Muscle of arm (tissue), 12 donors: ENCODE measurements around the gene WIPF3. TPM values are rescaled to one million over a fixed set of nuclear protein-coding genes. Genes with fewer than 3 reads are reported as not detected.

Experiments used
- DNase-seq: peaks from one replicate; pipeline ENCODE4 v3.0.0-alpha.2; 2013
- polyA plus RNA-seq, 12 donors: library from polyadenylated mRNA; unstranded; fragments of 120-200 nt; gene quantifications; one replicate each; pipeline ENCODE4 v1.2.1, GENCODE V29; 2013; ENCODE audit not compliant: insufficient read length in 12 of 12

Gene WIPF3
- polyA plus RNA-seq, 12 donors = 11.9 to 22.9 (median 18.2) TPM; not detected in 1

- DNase-seq = no peak
These were observed 100.1 kb downstream of the WIPF3 start for GRCh38 chr7:29906200-29907022.

- no peak for DNase-seq
These were observed 107.9 kb downstream of the WIPF3 start for GRCh38 chr7:29914180-29914579.

- peak; percentile 8 for DNase-seq
These were observed 109.3 kb downstream of the WIPF3 start for GRCh38 chr7:29915481-29916215.

GRCh38 chr7:29917641-29918040, 111.3 kb downstream of the WIPF3 start:
- no peak for DNase-seq

DNA sequence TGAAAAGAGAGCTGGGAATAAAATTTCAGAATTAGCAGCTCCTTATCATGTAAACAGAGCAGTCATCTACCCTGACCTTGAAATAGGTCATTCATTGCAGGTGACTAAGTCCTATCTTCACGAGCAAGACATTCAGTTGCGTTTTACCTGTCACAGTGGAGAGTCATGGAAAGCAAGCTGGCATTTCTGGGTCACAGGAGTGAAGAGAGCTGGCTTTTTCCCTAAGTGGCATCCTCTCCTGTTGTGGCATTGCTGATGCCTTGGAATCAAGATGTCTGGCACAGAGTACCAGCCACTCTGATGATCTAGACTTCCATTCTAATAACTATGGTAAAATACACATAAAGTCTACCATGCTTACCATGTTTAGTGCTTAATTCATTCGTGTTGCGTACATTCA, 112.5 kb downstream of the WIPF3 start:
- no peak for DNase-seq

- DNase-seq = no peak
These were observed 113.5 kb downstream of the WIPF3 start for GRCh38 chr7:29919790-29920189.

DNA sequence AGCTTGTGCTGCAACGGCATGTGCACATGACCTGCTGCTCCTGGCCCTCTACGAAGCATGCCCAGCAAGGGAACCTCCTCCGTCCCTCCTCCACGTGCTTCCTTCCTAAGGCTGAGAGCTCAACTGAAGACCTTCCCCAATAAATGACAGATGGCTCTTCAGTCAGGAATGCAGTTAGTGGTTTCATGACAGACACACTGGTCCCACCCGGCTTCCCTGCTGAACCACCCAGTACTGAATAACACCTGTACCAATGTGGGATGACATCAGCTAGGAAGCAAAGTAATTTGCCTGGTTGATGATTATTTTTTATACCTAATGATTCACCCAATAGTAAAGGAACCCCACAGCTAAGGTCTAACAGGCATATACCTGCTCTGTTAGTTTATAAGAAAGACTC, 114.2 kb downstream of the WIPF3 start:
- DNase-seq = no peak

- peak; percentile 55 for DNase-seq
These were observed 115.2 kb downstream of the WIPF3 start for GRCh38 chr7:29921404-29922010.

DNA sequence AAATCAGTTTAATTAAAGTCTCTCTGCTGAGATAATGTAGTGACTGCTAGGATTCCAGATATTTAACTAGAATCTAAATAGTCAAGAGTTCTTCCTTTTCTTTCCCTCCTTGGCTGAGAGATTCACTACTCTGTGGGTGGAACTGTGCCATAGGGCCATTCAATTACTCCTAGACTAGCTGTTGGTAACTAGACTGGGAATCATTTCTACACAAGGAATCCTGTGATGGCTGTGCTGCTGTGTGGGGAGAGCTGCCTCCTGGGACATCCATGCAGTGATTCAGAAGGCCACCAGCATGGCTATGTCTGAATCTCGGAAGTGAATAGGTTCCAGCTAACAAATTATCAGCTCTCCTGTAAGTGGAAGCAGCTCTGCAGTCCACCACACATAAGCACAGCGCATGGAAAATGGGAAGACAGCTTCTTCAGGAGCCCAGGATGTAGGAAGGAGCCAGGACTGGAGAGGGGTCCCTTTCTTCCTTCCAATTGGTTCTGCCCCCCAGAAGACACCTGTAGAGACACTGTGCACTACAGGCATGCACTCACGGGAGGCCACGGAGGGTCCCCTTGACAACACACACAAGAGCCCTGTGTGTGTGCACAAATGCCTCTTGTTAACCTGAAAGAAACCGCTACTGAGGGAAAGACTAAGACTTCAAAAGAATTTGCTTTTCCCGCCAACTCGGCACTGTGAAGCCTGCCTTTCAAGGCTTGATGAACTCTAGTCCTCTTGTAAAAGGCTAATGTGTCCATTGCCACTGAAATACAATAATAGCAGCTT, 116.8 kb downstream of the WIPF3 start:
- no peak for DNase-seq

DNA sequence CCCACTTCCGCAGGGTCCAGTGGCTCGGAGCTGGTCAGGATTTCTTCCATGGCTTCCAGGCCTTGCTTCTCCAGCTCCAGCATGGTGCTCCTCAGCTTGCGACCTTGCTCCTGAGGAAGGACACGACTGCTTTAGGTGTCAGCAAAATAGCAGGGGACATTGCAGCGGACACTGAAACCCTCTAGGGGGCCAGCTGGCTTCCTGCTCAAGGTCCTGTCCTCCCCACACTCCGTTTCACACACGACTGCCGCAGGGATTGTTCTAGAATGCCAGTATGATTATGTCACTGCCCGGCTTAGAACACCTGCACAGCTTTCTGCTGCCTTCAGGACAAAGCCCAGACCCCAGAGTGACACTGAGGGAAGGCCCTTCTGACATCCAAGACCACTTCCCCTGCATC, 117.7 kb downstream of the WIPF3 start:
- DNase-seq = no peak

- no peak for DNase-seq
These were observed 118.4 kb downstream of the WIPF3 start for GRCh38 chr7:29924684-29925083.

DNA sequence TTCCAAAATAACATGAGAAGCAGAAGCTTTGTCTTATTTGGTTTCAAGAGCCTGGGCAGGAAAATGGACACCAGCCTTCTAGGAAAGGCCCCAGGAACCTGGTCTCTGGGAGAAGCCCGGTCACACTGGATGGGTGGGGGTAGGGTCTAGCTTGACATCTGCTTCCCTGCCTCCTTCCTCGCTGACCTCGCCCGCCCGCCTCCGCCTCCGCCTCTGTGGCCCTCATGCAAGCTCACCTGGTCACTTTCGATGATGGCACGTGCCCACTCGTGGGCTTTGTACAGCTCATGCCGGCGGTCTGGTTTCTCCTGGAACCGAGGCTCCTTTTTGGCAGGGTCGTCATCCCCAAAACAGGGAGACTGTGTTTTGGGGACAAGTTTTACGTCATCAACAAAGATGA, 119.9 kb downstream of the WIPF3 start:
- no peak for DNase-seq

- DNase-seq = no peak
These were observed 120.4 kb downstream of the WIPF3 start for GRCh38 chr7:29926741-29927140.

- no peak for DNase-seq
These were observed 122.9 kb downstream of the WIPF3 start for GRCh38 chr7:29929018-29929807.

DNA sequence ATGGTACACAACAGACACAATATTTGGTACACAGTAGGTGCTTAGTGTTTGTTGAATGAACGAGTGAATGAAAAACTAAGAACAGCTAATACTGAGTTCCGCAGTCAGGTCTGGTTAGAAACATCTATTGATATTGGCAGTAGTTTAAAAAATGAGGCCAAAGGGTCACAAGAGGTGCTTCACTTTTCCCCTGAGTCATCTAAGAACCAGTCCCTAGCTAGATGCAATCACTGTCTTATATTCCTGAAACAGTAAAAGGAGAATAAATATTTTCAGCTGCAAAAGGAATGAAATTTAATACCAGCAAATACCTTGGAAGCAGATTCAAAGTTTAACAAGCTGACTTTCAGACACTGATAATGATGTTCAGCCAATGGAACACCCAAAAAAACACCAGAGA, 128.8 kb downstream of the WIPF3 start:
- DNase-seq = no peak

DNA sequence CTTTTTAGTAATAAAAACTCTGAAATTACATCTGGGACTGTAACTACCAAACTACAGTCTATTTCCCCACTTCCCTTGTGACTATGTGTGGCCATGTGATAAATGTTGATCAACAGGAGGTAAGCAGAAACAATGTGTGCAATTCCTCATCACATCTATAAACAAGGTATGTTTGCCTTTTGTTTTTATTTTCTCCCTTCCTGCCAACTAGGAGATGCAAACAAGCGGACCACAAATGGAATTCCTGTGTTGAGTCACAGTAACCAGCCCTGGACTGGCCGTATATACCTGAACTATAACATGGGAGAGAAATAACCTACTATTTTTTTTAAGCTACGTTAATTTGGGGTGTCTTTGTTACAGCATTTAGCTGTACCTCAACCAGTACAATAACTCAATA, 130.8 kb downstream of the WIPF3 start:
- DNase-seq = no peak

GRCh38 chr7:29940199-29940598, 133.9 kb downstream of the WIPF3 start:
- no peak for DNase-seq

GRCh38 chr7:29945259-29945809, 139.0 kb downstream of the WIPF3 start:
- DNase-seq = no peak

DNA sequence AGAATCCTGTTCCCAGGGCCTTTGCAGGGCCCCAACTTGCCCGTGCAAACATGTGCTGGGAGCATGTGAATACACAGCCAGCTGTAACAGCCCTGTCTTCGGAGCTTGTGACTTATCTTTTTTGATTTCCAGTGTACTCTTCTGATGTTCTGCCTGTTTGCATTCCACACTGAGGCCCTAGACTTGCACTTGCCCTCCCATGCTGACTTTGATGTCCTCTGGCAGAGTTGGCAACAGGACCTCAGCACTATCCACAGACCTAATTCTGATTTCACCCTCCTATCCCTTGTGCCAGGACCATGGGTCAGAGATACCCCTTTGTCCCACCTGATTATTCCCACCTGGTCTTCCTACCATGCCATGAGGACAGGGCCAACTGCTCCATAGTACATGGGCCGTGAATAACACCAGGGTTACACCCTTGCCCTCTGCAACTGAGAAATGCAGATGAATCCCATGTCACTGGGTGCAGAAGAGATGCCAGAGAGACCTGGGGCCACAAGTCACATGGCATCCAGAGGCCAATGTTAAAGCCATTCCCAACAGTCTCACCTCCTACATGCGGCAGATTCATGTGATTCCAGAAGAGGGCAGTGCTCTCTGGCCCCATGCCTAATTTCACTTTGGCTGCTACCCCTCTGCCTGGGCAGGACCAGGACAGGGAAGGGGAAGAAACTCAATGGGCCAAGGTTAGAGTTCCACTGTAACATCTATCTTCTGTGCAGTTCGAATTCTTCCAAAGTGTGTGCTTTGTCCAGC, 140.3 kb downstream of the WIPF3 start:
- no peak for DNase-seq

- no peak for DNase-seq
These were observed 142.3 kb downstream of the WIPF3 start for GRCh38 chr7:29948587-29948986.
